GM15510 (cell line): ENCODE data around the gene HDAC9.

Experiments
- POLR2A ChIP-seq: IDR thresholded peaks from 3 replicates; pipeline ENCODE4 v1.6.1; 2011; ENCODE audit warnings: borderline replicate concordance; ENCODE audit not compliant: insufficient read length; ENCODE audit errors: extremely low read depth

The HDAC9 gene

GRCh38 chr7:18530224-18531179, 35.0 kb downstream of the HDAC9 start:
- no peak for TF ChIP-seq POLR2A

GRCh38 chr7:18531539-18531938, 36.0 kb downstream of the HDAC9 start:
- no peak for TF ChIP-seq POLR2A

GRCh38 chr7:18532813-18533212, 37.3 kb downstream of the HDAC9 start:
- no peak for TF ChIP-seq POLR2A

GRCh38 chr7:18534481-18534880, 38.9 kb downstream of the HDAC9 start:
- TF ChIP-seq POLR2A = no peak

- no peak for TF ChIP-seq POLR2A
Measured at GRCh38 chr7:18535810-18536415, 40.4 kb downstream of the HDAC9 start.

- no peak for TF ChIP-seq POLR2A
Measured at GRCh38 chr7:18536486-18536885, 40.9 kb downstream of the HDAC9 start.

GRCh38 chr7:18538554-18539250, 43.2 kb downstream of the HDAC9 start:
- no peak for TF ChIP-seq POLR2A

GRCh38 chr7:18540396-18540795, 44.8 kb downstream of the HDAC9 start:
- no peak for TF ChIP-seq POLR2A

GRCh38 chr7:18541181-18541870, 45.8 kb downstream of the HDAC9 start:
- no peak for TF ChIP-seq POLR2A

GRCh38 chr7:18541871-18542212, 46.3 kb downstream of the HDAC9 start:
- TF ChIP-seq POLR2A = no peak

GRCh38 chr7:18546576-18546975, 51.0 kb downstream of the HDAC9 start:
- no peak for TF ChIP-seq POLR2A

- no peak for TF ChIP-seq POLR2A
Measured at GRCh38 chr7:18547509-18548187, 52.1 kb downstream of the HDAC9 start.

- TF ChIP-seq POLR2A = no peak
Measured at GRCh38 chr7:18548534-18548933, 53.0 kb downstream of the HDAC9 start.

GRCh38 chr7:18550574-18550973, 55.0 kb downstream of the HDAC9 start:
- TF ChIP-seq POLR2A = no peak

- TF ChIP-seq POLR2A = no peak
Measured at GRCh38 chr7:18552316-18552916, 56.9 kb downstream of the HDAC9 start.
